ENCODE results near the gene SCMH1.

- no peak for TF ChIP-seq EP300 (IDR thresholded peaks at IDR 0.05)
- no peak for TF ChIP-seq CTCF (IDR thresholded peaks at IDR 0.05)
Observed at GRCh38 chr1:41003127-41003639, 238.9 kb downstream of the SCMH1 start.

Measured in tibial nerve (tissue), 4 donors.